ENCODE measurements around the gene ZNF485.

GRCh38 chr10:43655311-43655710 is 49.1 kb downstream of the ZNF485 start:
- TF ChIP-seq CTCF (conservative IDR thresholded peaks at IDR 0.05; ENCODE audit: low read length) (no peak), EZH2phosphoT487 (IDR thresholded peaks at IDR 0.05; ENCODE audit: borderline replicate concordance) (no peak)
